Large intestine (tissue), 3 donors: ENCODE data around the gene METTL8. TPM values are rescaled to one million over a fixed set of nuclear protein-coding genes. Genes with fewer than 3 reads are reported as not detected.
A peak's percentile ranks its signal among the peaks of the same experiment; 100 is the strongest.
"Not testable (repeated sequence)": the region's sequence is repeated elsewhere in the genome, so short reads cannot be mapped to it uniquely, and the experiment has no call there.

ENCODE experiments used
- DNase-seq, 2 donors: peaks; one replicate each; pipeline versions ENCODE4 v3.0.0 to v3.0.0-alpha.2; 2013
- H3K27ac ChIP-seq: one replicate; pipeline ENCODE4 v1.5.1; 2013; ENCODE audit warnings: low read length
- H3K27me3 ChIP-seq: 2 replicates; pipeline ENCODE4 v1.6.1; 2013; ENCODE audit warnings: low read length; ENCODE audit not compliant: control insufficient read depth, insufficient read depth
- H3K36me3 ChIP-seq: 2 replicates; pipeline ENCODE4 v1.6.1; 2013; ENCODE audit warnings: low read length; ENCODE audit not compliant: control insufficient read depth, insufficient read depth
- H3K4me1 ChIP-seq: one replicate; pipeline ENCODE4 v1.6.1; 2013; ENCODE audit warnings: low read length; ENCODE audit not compliant: control insufficient read depth, insufficient read depth
- H3K4me3 ChIP-seq: one replicate; pipeline ENCODE4 v1.5.1; 2013; ENCODE audit warnings: low read length
- H3K9me3 ChIP-seq: one replicate; pipeline ENCODE4 v1.6.1; 2013; ENCODE audit warnings: mild to moderate bottlenecking, low read depth, low read length, moderate library complexity; ENCODE audit not compliant: control insufficient read depth
- WGBS: methylation state at CpG from one replicate; pipeline ENCODE4 v1.1.5; 2013; ENCODE audit warnings: low lambda C conversion rate; ENCODE audit not compliant: insufficient coverage; 5-methylcytosine and 5-hydroxymethylcytosine counted together
- polyA plus RNA-seq: library from polyadenylated mRNA; unstranded; fragments of 120-200 nt; gene quantifications from one replicate; pipeline ENCODE4 v1.2.1, GENCODE V29; 2013

METTL8 gene
- polyA plus RNA-seq, 1 donor = 14.0 TPM

DNA sequence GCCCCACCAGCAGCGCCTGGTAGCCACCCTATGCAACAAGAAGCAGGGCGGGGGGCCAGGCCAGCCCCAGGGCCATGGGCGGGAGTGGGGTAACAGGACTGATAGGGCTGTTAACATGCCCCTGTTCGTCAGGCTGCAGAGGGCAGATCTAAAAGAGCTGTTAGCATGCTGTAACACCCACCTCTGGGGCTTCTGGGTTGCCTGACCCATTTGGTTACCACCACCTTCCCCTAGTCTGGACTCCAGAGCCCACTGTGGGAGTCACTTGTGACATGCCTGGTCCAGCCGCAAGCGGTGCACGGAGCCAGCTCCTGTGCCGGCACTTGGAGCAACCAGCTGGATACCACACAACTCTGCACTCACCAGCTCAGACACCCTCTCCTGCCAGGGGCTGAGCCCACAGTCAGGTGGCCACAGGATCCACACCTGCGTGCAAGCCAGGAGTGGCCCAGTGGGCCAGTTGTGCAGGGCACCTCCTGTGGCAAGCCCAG lies 2.1 kb downstream of the METTL8 start:
- peak in 1 of 2 donors; percentile 7 for DNase-seq
- no CpG with 5 or more reads among the region's 9 CpGs for WGBS
- no peak overlapping the region for H3K27ac ChIP-seq

DNA sequence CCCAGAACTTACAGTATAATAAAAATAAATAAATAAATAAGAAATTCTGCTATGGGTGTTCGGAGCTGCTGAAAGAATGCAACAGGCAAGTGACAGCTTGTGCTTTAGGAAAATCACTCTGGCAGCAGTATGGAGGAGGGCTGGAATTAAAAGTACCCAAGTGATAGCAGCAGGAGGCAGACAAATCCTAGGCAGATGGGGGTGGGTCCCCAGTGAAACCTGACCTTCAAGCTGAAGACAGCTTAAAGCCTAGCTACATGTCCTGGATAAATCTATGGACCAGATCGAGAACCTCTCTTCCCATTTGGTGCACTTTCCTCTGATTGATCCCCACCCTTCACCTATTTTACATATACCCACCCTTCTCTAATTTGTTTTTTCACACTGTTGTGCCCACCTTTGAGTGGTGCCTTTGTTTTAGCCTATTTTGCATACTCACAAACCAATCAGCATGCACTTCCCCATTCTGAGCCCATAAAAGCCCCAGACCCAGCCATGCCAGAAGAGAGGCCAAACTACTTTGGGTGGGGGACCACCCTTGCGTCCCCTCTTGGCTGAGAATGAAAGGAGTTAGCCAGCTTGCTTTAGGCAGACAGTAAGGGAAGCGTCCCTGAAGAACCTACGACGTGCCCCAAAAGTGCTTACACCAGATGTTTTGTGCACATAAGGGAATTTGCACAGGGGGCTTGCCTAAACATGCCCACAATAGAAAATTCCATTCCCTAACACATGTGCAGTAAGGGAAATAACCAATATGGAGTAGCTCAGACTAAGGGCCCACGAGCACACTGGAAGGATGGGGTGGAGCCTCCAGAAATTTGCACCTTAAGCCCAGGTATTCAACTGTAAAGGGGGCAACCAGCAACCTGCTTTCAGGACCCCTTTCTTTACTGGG lies 3.0 kb downstream of the METTL8 start:
- no peak overlapping the region for H3K27ac ChIP-seq
- no peak overlapping the region for H3K4me3 ChIP-seq

More for the DNA sequence above, 2.1 kb downstream of the METTL8 start:
- H3K27me3 ChIP-seq = no peaks in the 10 kb centered on the region
- H3K9me3 ChIP-seq = peaks cover 6% of the 10 kb centered on the region
- no peaks in the 10 kb centered on the region for H3K36me3 ChIP-seq
- peaks cover 16% of the 10 kb centered on the region for H3K4me1 ChIP-seq
- no peak overlapping the region for H3K4me3 ChIP-seq

DNA sequence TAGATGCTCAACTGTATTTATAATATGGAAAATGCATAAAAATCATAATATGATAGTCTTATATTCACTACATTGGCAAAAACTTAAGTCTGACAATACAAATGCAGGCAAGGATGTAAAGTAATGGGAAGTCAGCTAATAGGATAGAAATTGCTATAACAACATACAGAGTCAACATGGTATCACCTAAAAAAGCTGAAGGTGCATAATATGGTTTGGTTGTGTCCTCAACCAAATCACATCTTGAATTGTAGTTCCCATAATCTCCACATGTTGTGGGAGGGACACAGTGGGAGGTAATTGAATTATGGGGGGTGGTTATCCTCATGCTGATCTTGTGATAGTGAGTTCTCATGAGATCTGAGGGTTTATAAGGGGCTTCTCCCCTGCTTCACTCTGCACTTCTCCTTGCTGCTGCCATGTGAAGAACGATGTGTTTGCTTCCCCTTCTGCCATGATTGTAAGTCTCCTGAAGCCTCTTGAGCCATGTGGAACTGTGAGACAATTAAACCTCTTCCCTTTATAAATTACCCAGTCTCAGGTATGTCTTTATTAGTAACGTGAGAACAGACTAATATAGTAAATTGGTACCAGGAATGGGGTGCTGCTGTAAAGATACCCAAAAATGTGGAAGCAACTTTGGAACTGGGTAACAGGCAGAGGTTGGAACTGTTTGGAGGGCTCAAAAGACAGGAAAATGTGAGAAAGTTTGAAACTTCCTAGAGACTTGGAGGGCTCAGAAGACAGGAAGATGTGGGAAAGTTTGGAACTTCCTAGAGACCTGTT lies 10.9 kb downstream of the METTL8 start:
- H3K9me3 ChIP-seq, H3K27me3 ChIP-seq, H3K36me3 ChIP-seq, H3K27ac ChIP-seq, H3K4me3 ChIP-seq, DNase-seq, H3K4me1 ChIP-seq: not testable (repeated sequence)
- WGBS = 100% methylated on average over 1 of the region's 2 CpGs

More for the DNA sequence above, 3.0 kb downstream of the METTL8 start:
- Histone ChIP-seq H3K36me3 (no peaks in the 10 kb centered on the region), H3K27me3 (no peaks in the 10 kb centered on the region), H3K9me3 (peaks cover 6% of the 10 kb centered on the region), H3K4me1 (peaks cover 16% of the 10 kb centered on the region)
- 100% methylated on average over 4 of the region's 7 CpGs for WGBS
- DNase-seq = no peak

DNA sequence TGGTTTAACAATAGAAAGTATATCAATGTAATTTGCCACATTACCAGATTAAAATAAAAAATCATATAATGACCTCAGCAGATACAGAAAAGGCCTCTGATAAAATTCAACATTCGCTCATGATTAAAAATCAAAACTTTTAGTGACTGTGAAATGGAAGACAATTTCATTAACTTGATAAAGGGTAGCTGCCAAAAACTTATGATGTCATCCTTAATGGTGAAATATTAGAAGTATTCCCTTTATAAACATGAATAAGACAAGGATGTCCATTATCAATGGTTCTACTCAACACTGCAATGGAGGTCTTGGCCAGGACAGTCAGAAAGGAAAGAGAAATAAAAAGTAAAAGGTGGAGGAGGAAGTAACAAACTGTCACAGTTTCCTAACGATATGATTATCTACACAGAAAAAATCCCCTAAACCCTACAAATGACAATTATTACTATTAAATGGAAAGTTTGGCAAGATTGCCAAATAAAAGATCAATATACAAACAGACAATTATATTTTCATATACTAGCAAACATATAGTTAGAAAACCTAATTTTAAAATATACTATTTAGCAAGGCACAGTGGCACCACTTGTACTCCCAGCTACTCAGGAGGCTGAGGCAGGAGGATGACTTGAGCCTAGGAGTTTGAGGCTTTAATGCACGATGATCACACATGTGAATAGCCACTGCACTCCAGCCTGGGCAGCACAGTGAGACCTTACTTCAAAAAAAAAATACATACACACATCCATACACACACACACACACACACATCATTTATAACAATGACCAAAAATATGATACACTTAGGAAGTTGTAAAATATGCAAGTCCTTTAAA lies 12.8 kb downstream of the METTL8 start:
- Histone ChIP-seq H3K27ac (no peak overlapping the region), H3K27me3 (no peaks in the 10 kb centered on the region)
- 100% methylated on average over 1 of the region's 3 CpGs for WGBS

DNA sequence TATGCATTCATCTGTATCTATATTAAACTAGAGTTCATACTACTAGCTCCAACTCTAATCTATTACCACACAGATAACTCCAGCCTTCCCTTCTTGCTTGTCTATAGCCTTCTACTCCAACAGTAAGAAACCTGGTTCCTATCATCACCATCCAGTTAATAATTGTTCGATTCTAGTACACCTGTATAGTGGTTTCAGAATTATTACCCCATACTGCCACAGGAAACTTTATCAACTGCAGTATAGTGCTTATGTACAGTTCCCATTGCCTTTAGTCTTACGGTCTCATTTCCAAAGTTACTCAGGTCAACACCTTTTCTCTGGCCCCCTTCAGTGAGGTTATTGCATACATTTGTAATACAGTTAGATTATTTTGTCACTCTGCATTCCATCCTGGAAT lies 14.5 kb downstream of the METTL8 start:
- Histone ChIP-seq H3K27me3 (no peaks in the 10 kb centered on the region), H3K36me3 (no peaks in the 10 kb centered on the region), H3K4me1 (peaks cover 7% of the 10 kb centered on the region), H3K27ac (peak overlapping the region; percentile 13), H3K9me3 (peaks cover 7% of the 10 kb centered on the region), H3K4me3 (no peak overlapping the region)
- DNase-seq = peak; percentile 24 to 69
- WGBS = 0% methylated on average over 1 of the region's 2 CpGs

More for the DNA sequence above, 12.8 kb downstream of the METTL8 start:
- H3K36me3 ChIP-seq = no peaks in the 10 kb centered on the region
- peaks cover 7% of the 10 kb centered on the region for H3K4me1 ChIP-seq
- no peak for DNase-seq
- no peak overlapping the region for H3K4me3 ChIP-seq
- H3K9me3 ChIP-seq = peaks cover 7% of the 10 kb centered on the region

DNA sequence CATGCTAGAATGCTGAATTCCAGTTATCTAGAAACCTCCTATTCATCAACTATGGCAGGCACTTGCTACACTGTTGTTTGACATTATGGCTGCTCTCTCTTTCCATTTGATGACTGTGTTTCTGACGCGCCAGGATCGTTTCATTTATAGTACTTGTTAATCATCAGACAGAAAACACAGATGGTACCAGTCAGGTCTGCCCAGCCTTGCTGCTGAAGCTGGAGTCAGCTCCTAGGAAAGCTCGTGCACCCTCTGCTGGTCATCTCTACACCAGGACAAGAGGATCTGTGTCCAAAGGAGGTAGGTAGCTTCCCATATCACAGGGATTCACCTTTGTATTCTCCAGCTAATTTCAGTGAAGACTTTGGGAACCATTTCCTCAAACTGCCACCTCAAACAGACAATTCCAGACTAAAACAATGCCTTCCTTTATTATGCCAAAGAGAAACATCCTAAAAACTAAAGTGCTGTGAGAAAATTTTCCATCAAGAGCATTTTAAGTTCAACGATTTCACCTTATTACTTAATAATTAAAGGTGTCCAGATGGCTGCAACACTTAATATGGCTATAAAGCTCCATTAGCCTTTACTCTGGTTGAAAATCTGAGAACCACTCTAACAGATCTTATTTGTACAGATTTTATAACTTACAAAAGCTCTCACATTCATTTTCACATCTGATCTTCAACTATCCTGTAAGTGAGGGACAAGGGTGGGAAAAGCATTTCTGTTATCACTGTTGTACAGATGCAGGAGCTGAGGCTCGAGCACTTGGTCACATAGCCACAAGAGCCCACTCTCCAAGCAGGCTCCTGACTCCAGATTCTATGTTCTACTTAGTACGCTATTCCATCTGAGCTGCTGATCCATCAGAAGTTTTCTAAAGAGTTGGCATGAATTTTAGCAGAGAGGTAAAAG lies 17.5 kb downstream of the METTL8 start:
- WGBS = no CpG with 5 or more reads among the region's 7 CpGs
- peak overlapping the region; percentile 62 for H3K27ac ChIP-seq
- H3K4me1 ChIP-seq = peaks cover 7% of the 10 kb centered on the region
- H3K4me3 ChIP-seq = no peak overlapping the region
- no peaks in the 10 kb centered on the region for H3K27me3 ChIP-seq
- no peaks in the 10 kb centered on the region for H3K36me3 ChIP-seq
- no peaks in the 10 kb centered on the region for H3K9me3 ChIP-seq
- DNase-seq = peak; percentile 93 to 94

DNA sequence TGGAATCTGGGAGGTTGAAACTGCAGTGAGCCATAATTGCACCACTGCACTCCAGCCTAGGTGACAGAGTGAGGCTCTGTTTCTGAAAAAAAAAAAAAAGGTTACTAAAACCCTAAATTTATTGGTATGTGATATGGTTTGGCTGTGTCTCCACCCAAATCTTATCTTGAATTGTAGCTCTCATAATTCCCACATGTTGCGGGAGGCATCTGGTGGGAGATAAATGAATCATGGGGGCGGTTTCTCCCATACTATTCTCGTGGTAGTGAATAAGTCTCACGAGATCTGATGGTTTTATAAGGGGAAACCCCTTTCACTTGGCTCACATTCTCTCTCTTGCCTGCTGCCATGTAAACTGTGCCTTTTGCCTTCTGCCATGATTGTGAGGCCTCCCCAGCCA lies 19.1 kb downstream of the METTL8 start:
- not testable (repeated sequence) for H3K27ac ChIP-seq, H3K9me3 ChIP-seq, DNase-seq, H3K36me3 ChIP-seq, H3K27me3 ChIP-seq, H3K4me3 ChIP-seq, H3K4me1 ChIP-seq
- WGBS = no CpG with 5 or more reads among the region's 4 CpGs

DNA sequence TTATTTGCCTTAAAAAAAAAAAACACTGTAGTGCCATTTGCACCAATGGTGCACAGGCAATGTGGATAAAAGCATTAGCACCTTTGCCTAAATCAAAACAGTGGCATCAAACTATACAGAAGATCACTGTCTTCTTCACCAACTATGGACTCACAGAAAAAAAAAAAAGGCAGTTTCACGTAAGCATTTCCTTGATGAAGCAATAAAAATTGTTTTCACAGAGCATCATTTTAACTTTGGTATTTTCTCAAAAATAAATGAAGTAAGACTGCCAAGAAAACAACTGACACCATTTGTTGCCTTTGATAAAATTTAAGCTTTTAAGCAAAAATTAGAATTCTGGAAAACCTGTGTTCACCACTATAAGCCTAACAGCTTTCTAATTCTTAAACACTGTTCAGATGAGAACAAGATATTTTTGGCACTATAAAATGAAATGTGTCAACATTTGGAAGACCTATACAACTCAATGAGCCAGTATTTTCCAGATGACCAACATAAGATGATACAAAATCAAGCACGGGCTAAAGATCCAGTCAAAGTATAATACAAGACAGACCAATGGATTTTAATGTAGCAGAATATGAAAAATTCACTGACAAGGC lies 21.1 kb downstream of the METTL8 start:
- H3K27me3 ChIP-seq = no peaks in the 10 kb centered on the region
- no peak overlapping the region for H3K4me3 ChIP-seq
- no peaks in the 10 kb centered on the region for H3K9me3 ChIP-seq
- no CpG with 5 or more reads among the region's 2 CpGs for WGBS
- no peaks in the 10 kb centered on the region for H3K36me3 ChIP-seq
- no peaks in the 10 kb centered on the region for H3K4me1 ChIP-seq
- no peak for DNase-seq
- H3K27ac ChIP-seq = no peak overlapping the region
